Right renal pelvis (tissue), 4 donors: ENCODE data around the gene CADPS. TPM values are rescaled to one million over a fixed set of nuclear protein-coding genes. Genes with fewer than 3 reads are reported as not detected.

Experiments
- DNase-seq, 4 donors: peaks; one replicate each; pipeline ENCODE4 v3.0.0-alpha.2; 2013; ENCODE audit warnings: low read depth in 4 of 4, low spot score in 3 of 4, missing footprints in 1 of 4
- polyA plus RNA-seq, 4 donors: library from polyadenylated mRNA; unstranded; fragments of 120-200 nt; gene quantifications; one replicate each; pipeline ENCODE4 v1.2.1, GENCODE V29; 2013; ENCODE audit not compliant: insufficient read length in 4 of 4

Gene CADPS
- polyA plus RNA-seq, 4 donors = 1.6 to 2.6 (median 1.9) TPM

- no peak for DNase-seq
Observed at GRCh38 chr3:62815981-62816380, 59.2 kb downstream of the CADPS start.

GRCh38 chr3:62812631-62813030, 62.6 kb downstream of the CADPS start:
- no peak for DNase-seq

GRCh38 chr3:62811119-62811518, 64.1 kb downstream of the CADPS start:
- DNase-seq = no peak

GRCh38 chr3:62809369-62809768, 65.8 kb downstream of the CADPS start:
- DNase-seq = no peak

- DNase-seq = no peak
Observed at GRCh38 chr3:62805580-62806277, 69.5 kb downstream of the CADPS start.

- no peak for DNase-seq
Observed at GRCh38 chr3:62805106-62805505, 70.1 kb downstream of the CADPS start.

- no peak for DNase-seq
Observed at GRCh38 chr3:62803276-62803675, 71.9 kb downstream of the CADPS start.

GRCh38 chr3:62798000-62798399, 77.2 kb downstream of the CADPS start:
- DNase-seq = no peak

GRCh38 chr3:62797132-62797531, 78.1 kb downstream of the CADPS start:
- DNase-seq = no peak

GRCh38 chr3:62795978-62796657, 79.1 kb downstream of the CADPS start:
- no peak for DNase-seq

GRCh38 chr3:62793946-62794345, 81.3 kb downstream of the CADPS start:
- DNase-seq = no peak

GRCh38 chr3:62785384-62785783, 89.8 kb downstream of the CADPS start:
- DNase-seq = no peak

- DNase-seq = no peak
Observed at GRCh38 chr3:62781121-62781520, 94.1 kb downstream of the CADPS start.

GRCh38 chr3:62777674-62778073, 97.5 kb downstream of the CADPS start:
- no peak for DNase-seq

GRCh38 chr3:62777130-62777529, 98.1 kb downstream of the CADPS start:
- DNase-seq = no peak

- no peak for DNase-seq
Observed at GRCh38 chr3:62774221-62774620, 101.0 kb downstream of the CADPS start.

- DNase-seq = peak in 1 of 4 donors; percentile 28
Observed at GRCh38 chr3:62771331-62772072, 103.7 kb downstream of the CADPS start.

- no peak for DNase-seq
Observed at GRCh38 chr3:62768896-62769295, 106.3 kb downstream of the CADPS start.

GRCh38 chr3:62761711-62762110, 113.5 kb downstream of the CADPS start:
- no peak for DNase-seq

GRCh38 chr3:62761311-62761710, 113.9 kb downstream of the CADPS start:
- DNase-seq = no peak

- no peak for DNase-seq
Observed at GRCh38 chr3:62758296-62759066, 116.7 kb downstream of the CADPS start.
